ENCODE results near the gene ARHGEF3. TPM values are rescaled to one million over a fixed set of nuclear protein-coding genes. Genes with fewer than 3 reads are reported as not detected.

ARHGEF3 gene
- total RNA-seq, 3 donors from 2014 or later (not counting 1 experiment from before 2014, with no cell fraction given) = 112 to 211 (median 135) TPM

DNA sequence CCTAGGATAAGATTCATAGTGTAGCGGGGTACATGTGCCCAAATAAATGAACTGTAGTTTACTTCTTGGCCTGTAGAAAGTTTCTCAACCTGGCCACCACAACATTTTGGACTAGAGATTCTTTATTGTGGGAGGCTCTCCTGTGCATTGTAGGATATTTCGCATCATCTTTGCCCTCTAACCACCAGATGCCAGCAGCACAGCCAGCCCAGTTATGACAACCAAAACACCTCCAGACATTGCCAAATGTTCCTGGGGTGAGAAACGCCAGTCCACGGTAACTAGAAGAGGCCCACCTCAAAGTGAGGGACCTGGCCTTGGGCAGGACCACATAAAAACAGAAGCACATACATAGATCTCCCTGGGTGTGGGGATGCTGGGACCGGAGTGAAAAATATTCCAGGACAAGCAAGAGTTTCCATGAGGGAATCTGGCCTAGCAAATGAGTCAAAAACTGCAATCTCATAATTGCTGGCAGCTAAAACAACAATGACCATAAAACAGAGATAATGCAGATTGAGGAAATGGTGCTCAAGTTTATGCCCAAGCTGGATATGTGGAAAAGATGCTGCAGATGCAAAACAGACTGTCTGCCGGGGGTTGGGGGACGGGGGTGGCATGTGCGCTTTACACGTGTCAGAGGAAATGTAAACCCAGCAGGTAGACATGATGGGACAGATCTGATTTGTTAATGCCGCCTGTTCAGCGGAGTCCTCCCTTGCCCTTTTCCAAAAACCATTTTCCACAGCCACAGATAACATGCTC lies 39.7 kb downstream of the ARHGEF3 start:
- H3K27me3 Mint-ChIP-seq (ENCODE audit: low read depth in 2 of 2) = no peaks in the 10 kb centered on the region
- Histone ChIP-seq H3K27ac (ENCODE audit: low read length) (peak overlapping the region; percentile 18), H3K4me3 (ENCODE audit: low read length) (no peak overlapping the region), H3K27me3 (ENCODE audit: control insufficient read depth, insufficient read depth, low read length) (no peaks in the 10 kb centered on the region), H3K9me3 (ENCODE audit: control insufficient read depth, insufficient read depth, low read length) (no peaks in the 10 kb centered on the region), H3K4me1 (ENCODE audit: control insufficient read depth, insufficient read depth, low read length) (peaks cover 59% of the 10 kb centered on the region), H3K36me3 (ENCODE audit: control insufficient read depth, insufficient read depth, low read length) (peaks cover 29% of the 10 kb centered on the region)
- intact Hi-C loops (cut with micrococcal nuclease) = no loop called here
- DNase-seq (no peak), ATAC-seq (no peak)
- no peaks in the 10 kb centered on the region for H3K9me3 Mint-ChIP-seq
- WGBS (ENCODE audit: insufficient coverage) = 69% methylated on average over 9 of the region's 11 CpGs
- H3K4me1 Mint-ChIP-seq = peaks cover 79 to 88% of the 10 kb centered on the region in 2 donors
- H3K4me3 Mint-ChIP-seq = peak overlapping the region; percentile 67
- peaks cover 8% of the 10 kb centered on the region for H3K36me3 Mint-ChIP-seq
- peak overlapping the region; percentile 99 to 100 for H3K27ac Mint-ChIP-seq
- TF ChIP-seq, protein P1, sequence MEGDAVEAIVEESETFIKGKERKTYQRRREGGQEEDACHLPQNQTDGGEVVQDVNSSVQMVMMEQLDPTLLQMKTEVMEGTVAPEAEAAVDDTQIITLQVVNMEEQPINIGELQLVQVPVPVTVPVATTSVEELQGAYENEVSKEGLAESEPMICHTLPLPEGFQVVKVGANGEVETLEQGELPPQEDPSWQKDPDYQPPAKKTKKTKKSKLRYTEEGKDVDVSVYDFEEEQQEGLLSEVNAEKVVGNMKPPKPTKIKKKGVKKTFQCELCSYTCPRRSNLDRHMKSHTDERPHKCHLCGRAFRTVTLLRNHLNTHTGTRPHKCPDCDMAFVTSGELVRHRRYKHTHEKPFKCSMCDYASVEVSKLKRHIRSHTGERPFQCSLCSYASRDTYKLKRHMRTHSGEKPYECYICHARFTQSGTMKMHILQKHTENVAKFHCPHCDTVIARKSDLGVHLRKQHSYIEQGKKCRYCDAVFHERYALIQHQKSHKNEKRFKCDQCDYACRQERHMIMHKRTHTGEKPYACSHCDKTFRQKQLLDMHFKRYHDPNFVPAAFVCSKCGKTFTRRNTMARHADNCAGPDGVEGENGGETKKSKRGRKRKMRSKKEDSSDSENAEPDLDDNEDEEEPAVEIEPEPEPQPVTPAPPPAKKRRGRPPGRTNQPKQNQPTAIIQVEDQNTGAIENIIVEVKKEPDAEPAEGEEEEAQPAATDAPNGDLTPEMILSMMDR (IDR thresholded peaks at IDR 0.05) = no peak

DNA sequence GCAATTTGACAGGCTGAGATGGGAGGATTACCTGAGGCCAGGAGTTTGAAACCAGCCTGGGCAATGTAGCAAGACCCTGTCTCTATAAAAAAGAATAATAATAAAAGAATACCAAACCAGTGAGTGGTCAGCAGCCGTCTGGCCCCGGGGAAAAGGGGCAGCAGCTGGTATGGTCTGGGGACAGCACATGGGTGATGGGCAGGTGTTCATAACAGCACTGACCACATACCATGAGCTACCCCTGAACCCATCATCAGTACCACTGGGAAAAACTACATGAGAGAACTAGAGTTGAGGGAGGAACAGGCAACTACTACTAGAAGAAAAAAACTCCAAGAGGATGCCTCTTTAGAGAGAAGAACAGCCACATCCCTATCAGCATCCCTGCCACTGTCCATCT lies 40.7 kb downstream of the ARHGEF3 start:
- H3K4me1 ChIP-seq (ENCODE audit: control insufficient read depth, insufficient read depth, low read length) = peaks cover 63% of the 10 kb centered on the region
- H3K4me3 Mint-ChIP-seq = peak overlapping the region; percentile 11

DNA sequence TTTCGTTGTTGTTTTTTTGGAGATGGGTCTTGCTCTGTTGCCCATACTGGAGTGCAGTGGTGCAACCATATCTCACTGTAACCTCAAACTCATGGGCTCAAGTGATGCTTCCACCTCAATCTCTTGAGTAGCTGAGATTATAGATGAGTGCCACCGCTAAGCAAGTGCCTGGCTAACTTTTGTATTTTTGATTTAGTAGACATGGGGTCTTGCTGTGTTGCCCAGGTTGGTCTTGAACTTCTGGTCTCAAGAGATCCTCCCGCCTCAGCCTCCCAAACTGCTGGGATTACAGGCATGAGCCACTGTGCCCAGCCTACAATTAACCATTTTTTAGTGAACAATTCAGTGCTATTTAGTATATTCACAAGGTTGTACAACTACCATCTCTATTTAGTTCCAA lies 42.2 kb downstream of the ARHGEF3 start:
- peak overlapping the region; percentile 65 for H3K4me3 Mint-ChIP-seq
- peaks cover 7% of the 10 kb centered on the region for H3K36me3 Mint-ChIP-seq
- H3K9me3 Mint-ChIP-seq = no peaks in the 10 kb centered on the region
- H3K4me1 Mint-ChIP-seq = peaks cover 81 to 87% of the 10 kb centered on the region in 2 donors
- Histone ChIP-seq H3K27ac (ENCODE audit: low read length) (peak overlapping the region; percentile 67), H3K4me1 (ENCODE audit: control insufficient read depth, insufficient read depth, low read length) (peaks cover 74% of the 10 kb centered on the region), H3K27me3 (ENCODE audit: control insufficient read depth, insufficient read depth, low read length) (no peaks in the 10 kb centered on the region), H3K9me3 (ENCODE audit: control insufficient read depth, insufficient read depth, low read length) (no peaks in the 10 kb centered on the region), H3K4me3 (ENCODE audit: low read length) (no peak overlapping the region), H3K36me3 (ENCODE audit: control insufficient read depth, insufficient read depth, low read length) (peaks cover 25% of the 10 kb centered on the region)
- no peaks in the 10 kb centered on the region for H3K27me3 Mint-ChIP-seq (ENCODE audit: low read depth in 2 of 2)
- intact Hi-C loops (cut with micrococcal nuclease) = no loop called here
- no peak for DNase-seq
- TF ChIP-seq, protein P1 (IDR thresholded peaks at IDR 0.05) = no peak
- ATAC-seq = no peak
- 83% methylated on average over 2 of the region's 3 CpGs for WGBS (ENCODE audit: insufficient coverage)
- H3K27ac Mint-ChIP-seq = peak overlapping the region; percentile 99 to 100

More for the DNA sequence above, 40.7 kb downstream of the ARHGEF3 start:
- Mint-ChIP-seq H3K4me1 (peaks cover 81 to 88% of the 10 kb centered on the region in 2 donors), H3K36me3 (peaks cover under 1% of the 10 kb centered on the region), H3K9me3 (no peaks in the 10 kb centered on the region), H3K27me3 (ENCODE audit: low read depth in 2 of 2) (no peaks in the 10 kb centered on the region), H3K27ac (peak overlapping the region; percentile 99 to 100)
- intact Hi-C loops (cut with micrococcal nuclease) = no loop called here
- peaks cover 27% of the 10 kb centered on the region for H3K36me3 ChIP-seq (ENCODE audit: control insufficient read depth, insufficient read depth, low read length)
- ATAC-seq (no peak), DNase-seq (no peak)
- no CpG with 5 or more reads among the region's 2 CpGs for WGBS (ENCODE audit: insufficient coverage)
- no peaks in the 10 kb centered on the region for H3K27me3 ChIP-seq (ENCODE audit: control insufficient read depth, insufficient read depth, low read length)
- no peak overlapping the region for H3K27ac ChIP-seq (ENCODE audit: low read length)
- H3K9me3 ChIP-seq (ENCODE audit: control insufficient read depth, insufficient read depth, low read length) = no peaks in the 10 kb centered on the region
- TF ChIP-seq, protein P1 (IDR thresholded peaks at IDR 0.05) = no peak
- H3K4me3 ChIP-seq (ENCODE audit: low read length) = no peak overlapping the region

All from natural killer cell (primary cell).